Mucosa of descending colon (tissue), 3 donors: ENCODE data around the gene METRNL. TPM values are rescaled to one million over a fixed set of nuclear protein-coding genes. Genes with fewer than 3 reads are reported as not detected.

ENCODE experiments used
- ATAC-seq: fragments of 200-7000 bp; cut with Tn5 transposase; one replicate; pipeline ENCODE4 v1.9.1; 2020; ENCODE audit warnings: mild to moderate bottlenecking, moderate library complexity
- DNase-seq, 3 donors: peaks; one replicate each; pipeline ENCODE4 v3.0.0-alpha.2; 2020
- H3K36me3 ChIP-seq: fragments of 200-600 bp; one replicate; pipeline ENCODE4 v1.8.0; 2021; ENCODE audit warnings: low read depth, mild to moderate bottlenecking
- H3K4me1 ChIP-seq: fragments of 200-600 bp; one replicate; pipeline ENCODE4 v1.8.0; 2021; ENCODE audit warnings: low read depth, mild to moderate bottlenecking
- H3K4me3 ChIP-seq: fragments of 200-600 bp; one replicate; pipeline ENCODE4 v1.8.0; 2021; ENCODE audit warnings: mild to moderate bottlenecking
- H3K9me3 ChIP-seq: fragments of 200-600 bp; one replicate; pipeline ENCODE4 v1.8.0; 2021; ENCODE audit warnings: mild to moderate bottlenecking
- intact Hi-C, 2 donors: fragments of 100-400 bp; cut with DNase I in 1 of 2; cut with micrococcal nuclease in 1 of 2; formaldehyde crosslinking; loops; one replicate each; pipeline versions ENCODE4 v1.11.0 to v1.11.1; 2022; cut with DNase I, micrococcal nuclease
- total RNA-seq, 3 donors: library from RNA; stranded (reverse); fragmentation: NEBNext Ultra II Directional in 2 of 3; extraction: Animal tissue kit (Norgen Biotek cat#: 25700) in 2 of 3; gene quantifications; one replicate each; pipeline versions ENCODE4 v1.2.1 to v1.2.4, GENCODE V29; 2021 to 2023
- TF ChIP-seq, protein P1 (sequence below): fragments of 200-600 bp; IDR thresholded peaks from one replicate; pipeline ENCODE4 v1.8.0; 2022; ENCODE audit warnings: antibody characterized with exemption, mild to moderate bottlenecking
- donor health status: DM: no; HTN: no; CAD: no; lungs with moderate emphysema.
- donor health status: DM: no; HTN: no; CAD: no.
- donor health status: DM: no; HTN: yes; CAD: no.

METRNL gene
- total RNA-seq, 3 donors from 2014 or later, result 78.6 to 134 (median 116) TPM

DNA sequence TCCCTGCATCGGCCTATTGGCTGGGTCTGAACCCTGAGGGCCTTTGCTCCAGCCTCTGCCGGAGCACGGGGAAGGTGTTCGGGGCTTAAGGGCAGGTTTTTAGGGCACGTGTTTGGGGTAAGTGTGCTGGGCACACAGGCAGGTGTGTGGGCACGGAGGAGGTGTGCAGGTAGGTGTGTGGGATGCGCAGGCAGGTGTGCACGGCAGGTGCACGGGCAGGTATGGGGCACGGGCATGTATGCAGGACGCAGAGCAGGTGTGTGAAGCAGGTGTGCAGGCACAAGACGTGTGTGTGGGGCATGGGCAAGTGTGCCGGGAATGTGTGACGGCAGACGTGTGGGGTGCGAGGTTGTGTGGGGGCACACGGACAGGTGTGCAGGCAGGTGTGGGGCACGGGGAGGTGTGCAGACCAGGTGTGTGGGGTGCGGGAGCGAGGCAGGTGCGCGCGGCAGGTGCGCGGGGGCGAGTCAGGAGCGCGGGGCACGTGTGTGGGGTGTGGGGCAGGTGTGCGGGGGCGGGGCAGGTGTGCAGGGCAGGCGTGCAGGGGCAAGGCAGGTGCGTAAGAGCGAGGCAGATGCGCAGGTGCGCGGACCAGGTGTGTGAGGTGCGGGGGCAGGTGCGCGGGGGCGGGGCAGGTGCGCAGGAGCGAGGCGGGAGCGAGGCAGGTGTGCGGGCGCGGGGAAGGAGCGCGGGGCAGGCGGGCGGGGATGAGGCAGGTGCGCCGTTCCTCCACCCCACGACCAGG, 28.6 kb upstream of the METRNL start:
- intact Hi-C loops, result no loop called here
- DNase-seq, result peak; percentile 74 to 86 (median 82)
- no peaks in the 10 kb centered on the region for H3K36me3 ChIP-seq
- H3K4me3 ChIP-seq, result peak overlapping the region; percentile 42
- ATAC-seq, result peak; percentile 50
- H3K4me1 ChIP-seq, result peaks cover 4% of the 10 kb centered on the region
- H3K9me3 ChIP-seq, result no peaks in the 10 kb centered on the region
- TF ChIP-seq, protein P1, sequence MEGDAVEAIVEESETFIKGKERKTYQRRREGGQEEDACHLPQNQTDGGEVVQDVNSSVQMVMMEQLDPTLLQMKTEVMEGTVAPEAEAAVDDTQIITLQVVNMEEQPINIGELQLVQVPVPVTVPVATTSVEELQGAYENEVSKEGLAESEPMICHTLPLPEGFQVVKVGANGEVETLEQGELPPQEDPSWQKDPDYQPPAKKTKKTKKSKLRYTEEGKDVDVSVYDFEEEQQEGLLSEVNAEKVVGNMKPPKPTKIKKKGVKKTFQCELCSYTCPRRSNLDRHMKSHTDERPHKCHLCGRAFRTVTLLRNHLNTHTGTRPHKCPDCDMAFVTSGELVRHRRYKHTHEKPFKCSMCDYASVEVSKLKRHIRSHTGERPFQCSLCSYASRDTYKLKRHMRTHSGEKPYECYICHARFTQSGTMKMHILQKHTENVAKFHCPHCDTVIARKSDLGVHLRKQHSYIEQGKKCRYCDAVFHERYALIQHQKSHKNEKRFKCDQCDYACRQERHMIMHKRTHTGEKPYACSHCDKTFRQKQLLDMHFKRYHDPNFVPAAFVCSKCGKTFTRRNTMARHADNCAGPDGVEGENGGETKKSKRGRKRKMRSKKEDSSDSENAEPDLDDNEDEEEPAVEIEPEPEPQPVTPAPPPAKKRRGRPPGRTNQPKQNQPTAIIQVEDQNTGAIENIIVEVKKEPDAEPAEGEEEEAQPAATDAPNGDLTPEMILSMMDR, result no peak

- H3K9me3 ChIP-seq, result no peaks in the 10 kb centered on the region
- no peaks in the 10 kb centered on the region for H3K36me3 ChIP-seq
- H3K4me3 ChIP-seq, result peak overlapping the region; percentile 42
- TF ChIP-seq, protein P1, result no peak
- intact Hi-C loops, result no loop called here
- peaks cover 4% of the 10 kb centered on the region for H3K4me1 ChIP-seq
- DNase-seq, result peak; percentile 96 to 99 (median 99)
- ATAC-seq, result peak; percentile 95
Observed at GRCh38 chr17:83051396-83052240, 27.8 kb upstream of the METRNL start.

- no peak for ATAC-seq
- Histone ChIP-seq H3K36me3 (no peaks in the 10 kb centered on the region), H3K9me3 (no peaks in the 10 kb centered on the region), H3K4me1 (peaks cover 4% of the 10 kb centered on the region), H3K4me3 (peak overlapping the region; percentile 42)
- TF ChIP-seq, protein P1, result no peak
- no peak for DNase-seq
- intact Hi-C loops, result no loop called here
Observed at GRCh38 chr17:83052241-83052564, 27.2 kb upstream of the METRNL start.

DNA sequence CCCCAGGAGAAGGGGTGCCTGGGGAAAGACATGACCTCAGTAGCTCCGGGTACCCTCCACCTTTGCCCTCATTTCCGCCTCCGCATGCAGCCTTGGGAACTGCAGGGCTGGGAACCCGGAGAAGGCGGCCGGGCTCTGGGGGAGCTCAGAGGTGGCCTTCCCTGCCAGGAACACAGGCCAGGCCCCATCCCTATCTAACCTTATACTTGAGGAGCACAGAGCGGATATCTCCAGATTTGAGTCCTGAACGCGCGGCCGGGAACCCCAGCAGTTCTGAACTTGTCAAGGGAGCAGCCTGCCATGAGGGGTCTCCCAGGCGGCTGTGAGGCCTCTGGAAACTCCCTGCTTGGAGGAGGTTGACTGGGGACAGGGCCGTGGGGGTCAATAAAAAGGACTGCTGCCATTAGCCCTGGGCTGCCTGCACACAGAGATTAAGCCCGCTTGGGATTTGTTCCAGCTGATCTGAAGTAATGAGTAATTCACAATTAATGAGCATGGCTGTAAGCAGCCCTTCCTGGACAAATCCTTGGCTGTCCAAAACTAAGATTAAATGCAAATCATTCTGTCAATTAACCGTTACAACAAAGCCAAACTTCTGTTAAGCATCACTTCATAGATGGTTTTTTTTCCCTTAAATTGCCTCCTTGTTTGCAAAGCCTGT, 26.3 kb upstream of the METRNL start:
- Histone ChIP-seq H3K4me3 (no peak overlapping the region), H3K9me3 (no peaks in the 10 kb centered on the region), H3K4me1 (peaks cover 4% of the 10 kb centered on the region), H3K36me3 (no peaks in the 10 kb centered on the region)
- DNase-seq (peak in 2 of 3 donors; percentile 37 to 46), ATAC-seq (no peak)
- intact Hi-C loops, result no loop called here
- TF ChIP-seq, protein P1, result no peak

- DNase-seq (peak in 2 of 3 donors; percentile 38 to 48), ATAC-seq (no peak)
- H3K9me3 ChIP-seq, result no peaks in the 10 kb centered on the region
- no peak overlapping the region for H3K4me3 ChIP-seq
- TF ChIP-seq, protein P1, result no peak
- no peaks in the 10 kb centered on the region for H3K36me3 ChIP-seq
- intact Hi-C loops, result no loop called here
- peaks cover 4% of the 10 kb centered on the region for H3K4me1 ChIP-seq
Observed at GRCh38 chr17:83053739-83054451, 25.5 kb upstream of the METRNL start.
